OCI-LY7 (cell line): ENCODE results near the gene LRIG1. TPM values are rescaled to one million over a fixed set of nuclear protein-coding genes. Genes with fewer than 3 reads are reported as not detected.
A peak's percentile ranks its signal among the peaks of the same experiment; 100 is the strongest.

Source experiments
- BruUV-seq: library from RNA; stranded (reverse); fragments of 400-500 nt; replicated peaks from 2 replicates; lab custom pipeline; 2021; lab: Mats Ljungman, UMichigan
- CTCF ChIA-PET: fragments of 300-600 bp; sonication (Branson Sonifier 250); formaldehyde crosslinking; loops from one replicate; lab custom pipeline; 2022; ENCODE audit warnings: antibody characterized with exemption; ENCODE audit not compliant: unreplicated experiment; lab: Charles Lee
- POLR2A ChIA-PET: fragments of 300-600 bp; sonication (Branson Sonifier 250); formaldehyde crosslinking; loops from one replicate; lab custom pipeline; 2022; ENCODE audit warnings: antibody characterized with exemption; lab: Charles Lee
- DNase-seq: peaks from one replicate; pipeline ENCODE4 v3.0.0-alpha.2; 2015; ENCODE audit warnings: low spot score
- H2AFZ ChIP-seq: fragments of 200-600 bp; sonication (generic), shearing (Covaris generic); 2 replicates; pipeline ENCODE4 v1.6.1; 2014; ENCODE audit warnings: mild to moderate bottlenecking, antibody characterized with exemption, low read length, moderate library complexity
- H3K27ac ChIP-seq: fragments of 200-600 bp; sonication (generic); 2 replicates; pipeline ENCODE4 v1.5.1; 2014; ENCODE audit warnings: mixed run types, low read depth, mild to moderate bottlenecking, moderate library complexity, low read length, inconsistent platforms; ENCODE audit not compliant: poor library complexity, severe bottlenecking
- H3K36me3 ChIP-seq: fragments of 200-600 bp; sonication (generic); 2 replicates; pipeline ENCODE4 v1.6.1; 2014; ENCODE audit warnings: mild to moderate bottlenecking, antibody characterized with exemption, low read length, moderate library complexity, mixed read lengths; ENCODE audit not compliant: insufficient read depth
- H3K4me1 ChIP-seq: fragments of 200-600 bp; sonication (generic); 2 replicates; pipeline ENCODE4 v1.5.1; 2014; ENCODE audit warnings: mild to moderate bottlenecking, low read length; ENCODE audit not compliant: insufficient read depth, poor library complexity, severe bottlenecking
- H3K4me2 ChIP-seq: fragments of 200-600 bp; sonication (generic); 2 replicates; pipeline ENCODE4 v1.6.1; 2014; ENCODE audit warnings: mild to moderate bottlenecking, low read length
- H3K4me3 ChIP-seq: fragments of 200-600 bp; sonication (generic); 2 replicates; pipeline ENCODE4 v1.5.1; 2014; ENCODE audit warnings: mild to moderate bottlenecking, low read depth, low read length; ENCODE audit not compliant: poor library complexity, severe bottlenecking
- H3K79me2 ChIP-seq: fragments of 200-600 bp; sonication (generic); 2 replicates; pipeline ENCODE4 v1.6.1; 2016; ENCODE audit warnings: low read depth, mild to moderate bottlenecking, low read length, moderate library complexity, mixed read lengths; ENCODE audit not compliant: insufficient read depth
- H3K9me2 ChIP-seq: fragments of 200-600 bp; sonication (generic); 2 replicates; pipeline ENCODE4 v1.6.1; 2016; ENCODE audit warnings: mild to moderate bottlenecking, low read length, mixed read lengths; ENCODE audit not compliant: insufficient read depth
- H3K9me3 ChIP-seq: fragments of 200-600 bp; sonication (generic); 2 replicates; pipeline ENCODE4 v1.6.1; 2014; ENCODE audit warnings: mild to moderate bottlenecking, mixed run types, low read length, mixed read lengths
- H4K20me1 ChIP-seq: fragments of 200-600 bp; sonication (generic); 2 replicates; pipeline ENCODE4 v1.6.1; 2014; ENCODE audit warnings: mild to moderate bottlenecking, antibody characterized with exemption, low read length, moderate library complexity, mixed read lengths; ENCODE audit not compliant: insufficient read depth
- CTCF ChIP-seq: fragments of 200-600 bp; sonication (generic); conservative IDR thresholded peaks from 2 replicates; pipeline ENCODE4 v1.5.1; 2014; ENCODE audit warnings: mild to moderate bottlenecking, antibody characterized with exemption, low read length, moderate library complexity, mixed read lengths
- EZH2phosphoT487 ChIP-seq: fragments of 200-600 bp; sonication (generic); IDR thresholded peaks from 2 replicates; pipeline ENCODE4 v1.6.1; 2018; ENCODE audit warnings: low read depth, borderline replicate concordance, mild to moderate bottlenecking, mixed run types, antibody characterized with exemption, low read length, moderate library complexity, mixed read lengths
- intact Hi-C: fragments of 100-400 bp; cut with micrococcal nuclease; formaldehyde crosslinking; loops from one replicate; pipeline ENCODE4 v1.10.0; 2022; ENCODE audit not compliant: unreplicated experiment
- total RNA-seq, 2 experiments: library from RNA; depleted of rRNA in 1 of 2; stranded (reverse); fragments of >200 nt in 1 of 2; shearing (Covaris generic) in 1 of 2; gene quantifications; 2 replicates each; pipeline ENCODE4 v1.2.3, GENCODE V29; 2014 to 2022

Gene LRIG1
- total RNA-seq, 2 experiments from 2014 or later, result 84.2 to 115 TPM

- ChIA-PET CTCF (interaction anchor here (1.3 to 1.7 kb wide), 2 partner anchors 10 to 13 kb away, joined by 6 read pairs; no protein-coding TSS in a partner anchor), POLR2A (interaction anchor here (1.4 to 7.0 kb wide), 5 partner anchors 9 to 37 kb away, joined by 3 to 100 read pairs (median 16); no protein-coding TSS in a partner anchor)
- Histone ChIP-seq H3K9me2 (no peaks in the 10 kb centered on the region), H2AFZ (no peak overlapping the region), H3K4me2 (peak overlapping the region; percentile 70), H3K27ac (peak overlapping the region; percentile 51), H3K4me3 (peak overlapping the region; percentile 37), H3K9me3 (peaks cover 15% of the 10 kb centered on the region; the same call in 1 of the 2 replicates), H3K4me1 (peaks cover 100% of the 10 kb centered on the region), H3K36me3 (peaks cover 59% of the 10 kb centered on the region), H4K20me1 (peaks cover 60% of the 10 kb centered on the region), H3K79me2 (peaks cover 100% of the 10 kb centered on the region)
- BruUV-seq, result no TSS peak
- no peak for DNase-seq
- TF ChIP-seq EZH2phosphoT487 (no peak), CTCF (no peak)
- intact Hi-C loops, result no loop called here
Observed at GRCh38 chr3:66484106-66484844, 16.5 kb downstream of the LRIG1 start.

DNA sequence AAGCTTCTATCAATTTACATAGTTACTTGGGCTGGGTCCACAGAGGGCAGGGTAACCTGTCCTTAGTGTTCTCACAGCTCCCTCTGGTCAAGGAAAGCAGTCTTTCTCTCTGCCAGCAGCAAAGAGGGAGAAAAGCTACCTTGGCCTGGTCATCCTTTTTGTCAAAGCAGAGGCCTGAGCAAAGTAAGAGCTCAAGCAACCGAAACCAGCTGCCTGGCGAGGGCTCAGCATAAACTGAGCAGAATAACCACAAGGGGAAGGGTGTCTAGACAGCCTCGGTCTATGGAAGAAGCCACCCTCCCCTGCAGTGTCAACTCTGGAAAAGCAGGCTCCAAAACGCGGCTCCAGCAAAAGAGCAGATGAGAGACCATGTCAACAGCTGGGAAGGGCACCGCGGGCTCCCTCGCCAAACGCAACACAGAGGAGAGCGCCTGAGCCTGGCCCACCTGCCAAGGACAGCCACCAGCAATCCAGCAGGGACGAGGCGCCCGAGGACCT lies 17.4 kb downstream of the LRIG1 start:
- Histone ChIP-seq H3K36me3 (peaks cover 63% of the 10 kb centered on the region), H3K27ac (peak overlapping the region; percentile 51), H3K9me3 (peaks cover 15% of the 10 kb centered on the region; the same call in 1 of the 2 replicates), H3K4me2 (peak overlapping the region; percentile 70), H3K79me2 (peaks cover 100% of the 10 kb centered on the region), H3K4me1 (peaks cover 100% of the 10 kb centered on the region), H3K9me2 (no peaks in the 10 kb centered on the region), H4K20me1 (peaks cover 63% of the 10 kb centered on the region), H3K4me3 (peak overlapping the region; percentile 37), H2AFZ (no peak overlapping the region)
- BruUV-seq, result no TSS peak
- DNase-seq, result peak; percentile 58
- ChIA-PET POLR2A (interaction anchor here (0.8 to 7.0 kb wide), 9 partner anchors 10 to 73 kb away, joined by 3 to 100 read pairs (median 3); no protein-coding TSS in a partner anchor), CTCF (interaction anchor here (1.1 to 1.7 kb wide), 5 partner anchors 9 to 229 kb away, joined by 3 to 6 read pairs (median 6); no protein-coding TSS in a partner anchor)
- no peak for TF ChIP-seq CTCF
- no peak for TF ChIP-seq EZH2phosphoT487
- intact Hi-C loops, result no loop called here
